OCI-LY7 (cell line): ENCODE measurements around the gene CFAP73. TPM values are rescaled to one million over a fixed set of nuclear protein-coding genes. Genes with fewer than 3 reads are reported as not detected.
A peak's percentile ranks its signal among the peaks of the same experiment; 100 is the strongest.

Experiments
- BruUV-seq: library from RNA; stranded (reverse); fragments of 400-500 nt; replicated peaks from 2 replicates; lab custom pipeline; 2021; lab: Mats Ljungman, UMichigan
- CTCF ChIA-PET: fragments of 300-600 bp; sonication (Branson Sonifier 250); formaldehyde crosslinking; loops from one replicate; lab custom pipeline; 2022; ENCODE audit warnings: antibody characterized with exemption; ENCODE audit not compliant: unreplicated experiment; lab: Charles Lee
- POLR2A ChIA-PET: fragments of 300-600 bp; sonication (Branson Sonifier 250); formaldehyde crosslinking; loops from one replicate; lab custom pipeline; 2022; ENCODE audit warnings: antibody characterized with exemption; lab: Charles Lee
- DNase-seq: peaks from one replicate; pipeline ENCODE4 v3.0.0-alpha.2; 2015; ENCODE audit warnings: low spot score
- H2AFZ ChIP-seq: fragments of 200-600 bp; sonication (generic), shearing (Covaris generic); 2 replicates; pipeline ENCODE4 v1.6.1; 2014; ENCODE audit warnings: mild to moderate bottlenecking, antibody characterized with exemption, low read length, moderate library complexity
- H3K27ac ChIP-seq: fragments of 200-600 bp; sonication (generic); 2 replicates; pipeline ENCODE4 v1.5.1; 2014; ENCODE audit warnings: mixed run types, low read depth, mild to moderate bottlenecking, moderate library complexity, low read length, inconsistent platforms; ENCODE audit not compliant: poor library complexity, severe bottlenecking
- H3K36me3 ChIP-seq: fragments of 200-600 bp; sonication (generic); 2 replicates; pipeline ENCODE4 v1.6.1; 2014; ENCODE audit warnings: mild to moderate bottlenecking, antibody characterized with exemption, low read length, moderate library complexity, mixed read lengths; ENCODE audit not compliant: insufficient read depth
- H3K4me1 ChIP-seq: fragments of 200-600 bp; sonication (generic); 2 replicates; pipeline ENCODE4 v1.5.1; 2014; ENCODE audit warnings: mild to moderate bottlenecking, low read length; ENCODE audit not compliant: insufficient read depth, poor library complexity, severe bottlenecking
- H3K4me2 ChIP-seq: fragments of 200-600 bp; sonication (generic); 2 replicates; pipeline ENCODE4 v1.6.1; 2014; ENCODE audit warnings: mild to moderate bottlenecking, low read length
- H3K4me3 ChIP-seq: fragments of 200-600 bp; sonication (generic); 2 replicates; pipeline ENCODE4 v1.5.1; 2014; ENCODE audit warnings: mild to moderate bottlenecking, low read depth, low read length; ENCODE audit not compliant: poor library complexity, severe bottlenecking
- H3K79me2 ChIP-seq: fragments of 200-600 bp; sonication (generic); 2 replicates; pipeline ENCODE4 v1.6.1; 2016; ENCODE audit warnings: low read depth, mild to moderate bottlenecking, low read length, moderate library complexity, mixed read lengths; ENCODE audit not compliant: insufficient read depth
- H3K9me2 ChIP-seq: fragments of 200-600 bp; sonication (generic); 2 replicates; pipeline ENCODE4 v1.6.1; 2016; ENCODE audit warnings: mild to moderate bottlenecking, low read length, mixed read lengths; ENCODE audit not compliant: insufficient read depth
- H3K9me3 ChIP-seq: fragments of 200-600 bp; sonication (generic); 2 replicates; pipeline ENCODE4 v1.6.1; 2014; ENCODE audit warnings: mild to moderate bottlenecking, mixed run types, low read length, mixed read lengths
- H4K20me1 ChIP-seq: fragments of 200-600 bp; sonication (generic); 2 replicates; pipeline ENCODE4 v1.6.1; 2014; ENCODE audit warnings: mild to moderate bottlenecking, antibody characterized with exemption, low read length, moderate library complexity, mixed read lengths; ENCODE audit not compliant: insufficient read depth
- EZH2phosphoT487 ChIP-seq: fragments of 200-600 bp; sonication (generic); IDR thresholded peaks from 2 replicates; pipeline ENCODE4 v1.6.1; 2018; ENCODE audit warnings: low read depth, borderline replicate concordance, mild to moderate bottlenecking, mixed run types, antibody characterized with exemption, low read length, moderate library complexity, mixed read lengths
- intact Hi-C: fragments of 100-400 bp; cut with micrococcal nuclease; formaldehyde crosslinking; loops from one replicate; pipeline ENCODE4 v1.10.0; 2022; ENCODE audit not compliant: unreplicated experiment
- total RNA-seq, 2 experiments: library from RNA; depleted of rRNA in 1 of 2; stranded (reverse); fragments of >200 nt in 1 of 2; shearing (Covaris generic) in 1 of 2; gene quantifications; 2 replicates each; pipeline ENCODE4 v1.2.3, GENCODE V29; 2014 to 2022
- TF ChIP-seq, protein P1 (sequence below): fragments of 200-600 bp; sonication (generic); conservative IDR thresholded peaks from 2 replicates; pipeline ENCODE4 v1.5.1; 2014; ENCODE audit warnings: mild to moderate bottlenecking, antibody characterized with exemption, low read length, moderate library complexity, mixed read lengths

Gene CFAP73
- total RNA-seq, 2 experiments from 2014 or later, result 26.9 to 37.4 TPM

- Histone ChIP-seq H4K20me1 (no peaks in the 10 kb centered on the region), H3K36me3 (peaks cover 70% of the 10 kb centered on the region), H3K79me2 (peaks cover 15% of the 10 kb centered on the region; the same call in 1 of the 2 replicates), H3K9me3 (peaks cover 7% of the 10 kb centered on the region; the same call in 1 of the 2 replicates), H3K9me2 (no peaks in the 10 kb centered on the region), H3K4me3 (no peak overlapping the region), H2AFZ (no peak overlapping the region), H3K27ac (peak overlapping the region; percentile 37), H3K4me2 (no peak overlapping the region), H3K4me1 (peaks cover 73% of the 10 kb centered on the region)
- ChIA-PET CTCF (interaction anchor here (0.5 kb wide), 1 partner anchor 13 kb away, joined by 4 read pairs; no protein-coding TSS in a partner anchor), POLR2A (interaction anchor here (0.7 to 13.0 kb wide), 3 partner anchors 10 to 130 kb away, joined by 3 to 183 read pairs (median 4); partner anchors contain the start of gene TPCN1)
- no peak for TF ChIP-seq EZH2phosphoT487
- TF ChIP-seq, protein P1, sequence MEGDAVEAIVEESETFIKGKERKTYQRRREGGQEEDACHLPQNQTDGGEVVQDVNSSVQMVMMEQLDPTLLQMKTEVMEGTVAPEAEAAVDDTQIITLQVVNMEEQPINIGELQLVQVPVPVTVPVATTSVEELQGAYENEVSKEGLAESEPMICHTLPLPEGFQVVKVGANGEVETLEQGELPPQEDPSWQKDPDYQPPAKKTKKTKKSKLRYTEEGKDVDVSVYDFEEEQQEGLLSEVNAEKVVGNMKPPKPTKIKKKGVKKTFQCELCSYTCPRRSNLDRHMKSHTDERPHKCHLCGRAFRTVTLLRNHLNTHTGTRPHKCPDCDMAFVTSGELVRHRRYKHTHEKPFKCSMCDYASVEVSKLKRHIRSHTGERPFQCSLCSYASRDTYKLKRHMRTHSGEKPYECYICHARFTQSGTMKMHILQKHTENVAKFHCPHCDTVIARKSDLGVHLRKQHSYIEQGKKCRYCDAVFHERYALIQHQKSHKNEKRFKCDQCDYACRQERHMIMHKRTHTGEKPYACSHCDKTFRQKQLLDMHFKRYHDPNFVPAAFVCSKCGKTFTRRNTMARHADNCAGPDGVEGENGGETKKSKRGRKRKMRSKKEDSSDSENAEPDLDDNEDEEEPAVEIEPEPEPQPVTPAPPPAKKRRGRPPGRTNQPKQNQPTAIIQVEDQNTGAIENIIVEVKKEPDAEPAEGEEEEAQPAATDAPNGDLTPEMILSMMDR, result no peak
- intact Hi-C loops, result no loop called here
- no TSS peak for BruUV-seq
- no peak for DNase-seq
Measured at GRCh38 chr12:113202300-113203075, 53.0 kb downstream of the CFAP73 start.

DNA sequence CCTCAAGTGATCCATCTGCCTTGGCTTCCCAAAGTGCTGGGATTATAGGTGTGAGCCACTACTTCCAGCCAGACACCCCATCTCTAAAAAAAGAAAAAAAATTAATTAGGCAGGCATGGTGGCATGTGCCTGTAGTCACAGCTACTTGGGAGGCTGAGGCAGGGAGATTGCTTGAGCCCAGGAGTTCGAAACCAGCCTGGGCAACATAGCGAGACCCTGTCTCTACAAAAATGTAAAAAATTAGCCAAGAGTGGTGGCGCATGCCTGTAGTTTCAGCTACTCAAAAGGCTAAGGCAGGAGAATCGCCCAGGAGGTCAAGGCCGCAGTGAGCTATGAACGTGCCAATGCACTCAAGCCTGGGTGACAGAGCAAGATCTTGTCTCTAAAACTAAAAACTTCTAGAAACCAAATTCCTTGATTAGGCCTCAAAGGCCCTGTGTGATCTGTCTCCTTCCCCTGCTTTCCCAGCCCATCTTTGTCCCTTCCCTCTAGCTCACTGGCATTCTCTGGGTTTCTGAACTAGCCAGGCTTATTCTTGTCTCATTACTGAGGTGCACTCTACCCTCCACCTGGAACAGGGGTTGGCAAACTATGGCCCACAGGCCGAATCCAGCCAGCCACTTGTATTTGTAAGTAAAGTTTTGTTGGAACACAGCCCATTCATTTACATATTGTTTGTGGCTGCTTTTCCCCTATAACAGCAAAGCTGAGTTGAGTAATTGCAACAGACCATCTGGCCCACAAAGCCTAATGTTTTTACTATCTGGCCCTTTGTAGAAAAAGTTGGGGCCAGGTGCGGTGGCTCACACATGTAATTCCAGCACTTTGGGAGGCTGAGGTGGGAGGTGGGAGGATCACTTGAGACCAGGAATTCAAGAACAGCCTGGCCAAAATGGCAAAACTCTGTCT lies 54.6 kb downstream of the CFAP73 start:
- Histone ChIP-seq H3K9me3 (peaks cover 7% of the 10 kb centered on the region; the same call in 1 of the 2 replicates), H3K79me2 (peaks cover 15% of the 10 kb centered on the region; the same call in 1 of the 2 replicates), H2AFZ (peak overlapping the region; percentile 20; the same call in 1 of the 2 replicates), H4K20me1 (no peaks in the 10 kb centered on the region), H3K9me2 (no peaks in the 10 kb centered on the region), H3K4me1 (peaks cover 77% of the 10 kb centered on the region), H3K4me2 (peak overlapping the region; percentile 46; the same call in 1 of the 2 replicates), H3K36me3 (peaks cover 68% of the 10 kb centered on the region), H3K27ac (peak overlapping the region; percentile 63), H3K4me3 (no peak overlapping the region)
- intact Hi-C loops, result no loop called here
- no TSS peak for BruUV-seq
- no peak for DNase-seq
- CTCF ChIA-PET, result no interaction called here
- POLR2A ChIA-PET, result interaction anchor here (0.6 to 13.0 kb wide), 10 partner anchors 13 to 131 kb away, joined by 3 to 183 read pairs (median 4); partner anchors contain the start of genes CFAP73, SLC8B1 and TPCN1
- TF ChIP-seq, protein P1, result no peak
- TF ChIP-seq EZH2phosphoT487, result no peak
